Smooth muscle cell (in vitro differentiated cells): Measurements from ENCODE around the gene BTNL9. TPM values are rescaled to one million over a fixed set of nuclear protein-coding genes. Genes with fewer than 3 reads are reported as not detected.

Experiments
- DNase-seq: peaks from one replicate; lab custom pipeline; 2025; ENCODE audit not compliant: unreplicated experiment; lab: John Stamatoyannopoulos, UW
- H2AFZ ChIP-seq: fragments of 200-600 bp; sonication (generic); 2 replicates; pipeline ENCODE4 v1.6.0; 2016; ENCODE audit warnings: antibody characterized with exemption, low read depth, mild to moderate bottlenecking
- H3F3A ChIP-seq: fragments of 200-600 bp; sonication (generic); 2 replicates; pipeline ENCODE4 v1.6.0; 2017; ENCODE audit warnings: antibody characterized with exemption, low read depth
- H3K27ac ChIP-seq: fragments of 200-600 bp; sonication (generic); 2 replicates; pipeline ENCODE4 v1.5.1; 2016; ENCODE audit warnings: low read depth, mild to moderate bottlenecking
- H3K27me3 ChIP-seq: fragments of 200-600 bp; sonication (generic); 2 replicates; pipeline ENCODE4 v1.6.1; 2016; ENCODE audit warnings: low read depth, mild to moderate bottlenecking
- H3K36me3 ChIP-seq: fragments of 200-600 bp; sonication (generic); 2 replicates; pipeline ENCODE4 v1.5.1; 2016; ENCODE audit warnings: low read depth
- H3K4me1 ChIP-seq: fragments of 200-600 bp; sonication (generic); 2 replicates; pipeline ENCODE4 v1.5.1; 2016; ENCODE audit warnings: low read depth
- H3K4me2 ChIP-seq: fragments of 200-600 bp; sonication (generic); 2 replicates; pipeline ENCODE4 v1.6.0; 2016; ENCODE audit warnings: mild to moderate bottlenecking
- H3K4me3 ChIP-seq: fragments of 200-600 bp; sonication (generic); 2 replicates; pipeline ENCODE4 v1.5.1; 2016; ENCODE audit warnings: mild to moderate bottlenecking
- H3K79me2 ChIP-seq: fragments of 200-600 bp; sonication (generic); 2 replicates; pipeline ENCODE4 v1.6.0; 2016; ENCODE audit warnings: low read depth, mild to moderate bottlenecking
- H3K9ac ChIP-seq: fragments of 200-600 bp; sonication (generic); 2 replicates; pipeline ENCODE4 v1.6.0; 2016; ENCODE audit warnings: low read depth
- H3K9me3 ChIP-seq: fragments of 200-600 bp; sonication (generic); replicated peaks from 2 replicates; pipeline ENCODE4 v1.5.1; 2016; ENCODE audit warnings: low read depth
- H4K20me1 ChIP-seq: fragments of 200-600 bp; sonication (generic); 2 replicates; pipeline ENCODE4 v1.6.0; 2016; ENCODE audit warnings: low read depth
- WGBS: methylation state at CpG from one replicate; pipeline ENCODE4 v1.1.7; 2016; ENCODE audit warnings: low lambda C conversion rate; 5-methylcytosine and 5-hydroxymethylcytosine counted together
- polyA plus RNA-seq: library from polyadenylated mRNA; unstranded; fragments of >200 nt; fragmentation: Nextera tagmentation; extraction: Ambion mirVana; gene quantifications from 2 replicates; pipeline ENCODE4 v1.2.1, GENCODE V29; 2016
- total RNA-seq: library from RNA; depleted of rRNA; stranded (reverse); fragments of >200 nt; gene quantifications from 2 replicates; pipeline ENCODE4 v1.2.3, GENCODE V29; 2014
- TF ChIP-seq, protein P1 (sequence below): fragments of 200-600 bp; sonication (generic); IDR thresholded peaks from 2 replicates; pipeline ENCODE4 v1.5.1; 2017; ENCODE audit warnings: borderline replicate concordance, mild to moderate bottlenecking, antibody characterized with exemption; ENCODE audit not compliant: insufficient read depth, poor library complexity, severe bottlenecking

BTNL9 gene
- total and polyA plus RNA-seq, 2 experiments from 2014 or later: not detected

DNA sequence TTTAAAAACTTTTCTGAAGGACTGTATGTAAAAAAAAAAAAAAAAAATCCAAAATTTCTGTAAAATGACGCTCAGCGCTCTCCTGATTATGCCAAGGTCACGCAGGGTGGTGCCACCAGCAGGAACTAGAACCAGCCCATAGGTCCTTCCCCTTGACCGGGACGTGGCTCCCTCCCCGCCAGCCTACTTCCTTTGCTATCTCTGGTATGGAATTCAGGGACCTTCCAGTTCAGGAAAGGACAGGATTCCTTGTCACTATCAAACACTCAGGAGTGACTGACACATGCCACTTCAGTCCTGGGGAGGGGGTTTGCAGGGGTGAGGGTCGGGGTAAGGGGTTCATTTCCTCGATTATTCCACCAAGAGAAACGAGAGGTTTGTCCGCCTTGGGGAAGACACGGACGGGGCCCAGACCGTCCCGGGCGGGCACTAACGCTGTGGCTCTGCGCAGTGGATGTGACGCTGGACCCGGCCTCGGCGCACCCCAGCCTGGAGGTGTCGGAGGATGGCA, 18.8 kb downstream of the BTNL9 start:
- peak overlapping the region; percentile 61 for H3K4me2 ChIP-seq
- H3K36me3 ChIP-seq: no peaks in the 10 kb centered on the region
- no peak overlapping the region for H3K9ac ChIP-seq
- DNase-seq: no peak
- no peaks in the 10 kb centered on the region for H3K79me2 ChIP-seq
- no peaks in the 10 kb centered on the region for H3F3A ChIP-seq
- TF ChIP-seq, protein P1, sequence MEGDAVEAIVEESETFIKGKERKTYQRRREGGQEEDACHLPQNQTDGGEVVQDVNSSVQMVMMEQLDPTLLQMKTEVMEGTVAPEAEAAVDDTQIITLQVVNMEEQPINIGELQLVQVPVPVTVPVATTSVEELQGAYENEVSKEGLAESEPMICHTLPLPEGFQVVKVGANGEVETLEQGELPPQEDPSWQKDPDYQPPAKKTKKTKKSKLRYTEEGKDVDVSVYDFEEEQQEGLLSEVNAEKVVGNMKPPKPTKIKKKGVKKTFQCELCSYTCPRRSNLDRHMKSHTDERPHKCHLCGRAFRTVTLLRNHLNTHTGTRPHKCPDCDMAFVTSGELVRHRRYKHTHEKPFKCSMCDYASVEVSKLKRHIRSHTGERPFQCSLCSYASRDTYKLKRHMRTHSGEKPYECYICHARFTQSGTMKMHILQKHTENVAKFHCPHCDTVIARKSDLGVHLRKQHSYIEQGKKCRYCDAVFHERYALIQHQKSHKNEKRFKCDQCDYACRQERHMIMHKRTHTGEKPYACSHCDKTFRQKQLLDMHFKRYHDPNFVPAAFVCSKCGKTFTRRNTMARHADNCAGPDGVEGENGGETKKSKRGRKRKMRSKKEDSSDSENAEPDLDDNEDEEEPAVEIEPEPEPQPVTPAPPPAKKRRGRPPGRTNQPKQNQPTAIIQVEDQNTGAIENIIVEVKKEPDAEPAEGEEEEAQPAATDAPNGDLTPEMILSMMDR: no peak
- H3K4me3 ChIP-seq: peak overlapping the region; percentile 17
- WGBS: 20% methylated on average over 16 of the region's 22 CpGs
- no peaks in the 10 kb centered on the region for H4K20me1 ChIP-seq
- H3K9me3 ChIP-seq: no peaks in the 10 kb centered on the region
- no peak overlapping the region for H2AFZ ChIP-seq
- peaks cover 2% of the 10 kb centered on the region for H3K4me1 ChIP-seq
- H3K27ac ChIP-seq: no peak overlapping the region
- H3K27me3 ChIP-seq: peaks cover 93% of the 10 kb centered on the region

DNA sequence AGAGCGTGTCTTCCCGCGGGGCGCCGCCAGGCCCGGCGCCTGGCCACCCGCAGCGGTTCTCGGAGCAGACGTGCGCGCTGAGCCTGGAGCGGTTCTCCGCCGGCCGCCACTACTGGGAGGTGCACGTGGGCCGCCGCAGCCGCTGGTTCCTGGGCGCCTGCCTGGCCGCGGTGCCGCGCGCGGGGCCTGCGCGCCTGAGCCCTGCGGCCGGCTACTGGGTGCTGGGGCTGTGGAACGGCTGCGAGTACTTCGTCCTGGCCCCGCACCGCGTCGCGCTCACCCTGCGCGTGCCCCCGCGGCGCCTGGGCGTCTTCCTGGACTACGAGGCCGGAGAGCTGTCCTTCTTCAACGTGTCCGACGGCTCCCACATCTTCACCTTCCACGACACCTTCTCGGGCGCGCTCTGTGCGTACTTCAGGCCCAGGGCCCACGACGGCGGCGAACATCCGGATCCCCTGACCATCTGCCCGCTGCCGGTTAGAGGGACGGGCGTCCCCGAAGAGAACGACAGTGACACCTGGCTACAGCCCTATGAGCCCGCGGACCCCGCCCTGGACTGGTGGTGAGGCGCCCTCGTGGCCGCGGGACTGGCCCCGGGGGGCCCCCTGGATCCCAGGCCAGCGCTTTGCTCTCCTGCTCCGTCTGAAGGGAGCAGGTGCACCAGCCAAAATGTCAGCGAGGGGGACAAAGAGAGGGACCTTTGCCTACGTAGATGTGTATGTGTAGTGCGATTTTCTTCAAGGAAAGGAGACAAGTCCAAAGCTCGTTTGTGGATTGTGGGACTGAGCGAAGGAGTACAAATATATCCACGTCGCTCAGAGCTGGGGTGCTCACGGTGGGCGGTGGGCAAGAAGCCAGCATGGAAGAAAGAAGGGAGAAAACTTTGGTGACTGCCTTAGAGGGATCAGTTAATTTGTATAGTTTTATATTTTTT, 19.5 kb downstream of the BTNL9 start:
- Histone ChIP-seq H3K27me3 (peaks cover 85% of the 10 kb centered on the region), H3K79me2 (no peaks in the 10 kb centered on the region), H3K4me1 (no peaks in the 10 kb centered on the region), H3K9me3 (no peaks in the 10 kb centered on the region), H3K4me2 (peak overlapping the region; percentile 61), H4K20me1 (no peaks in the 10 kb centered on the region), H3F3A (no peaks in the 10 kb centered on the region), H3K36me3 (no peaks in the 10 kb centered on the region), H3K4me3 (peak overlapping the region; percentile 17), H2AFZ (no peak overlapping the region), H3K9ac (no peak overlapping the region), H3K27ac (no peak overlapping the region)
- WGBS: 9% methylated on average over 57 of the region's 86 CpGs
- no peak for DNase-seq
- TF ChIP-seq, protein P1: no peak

DNA sequence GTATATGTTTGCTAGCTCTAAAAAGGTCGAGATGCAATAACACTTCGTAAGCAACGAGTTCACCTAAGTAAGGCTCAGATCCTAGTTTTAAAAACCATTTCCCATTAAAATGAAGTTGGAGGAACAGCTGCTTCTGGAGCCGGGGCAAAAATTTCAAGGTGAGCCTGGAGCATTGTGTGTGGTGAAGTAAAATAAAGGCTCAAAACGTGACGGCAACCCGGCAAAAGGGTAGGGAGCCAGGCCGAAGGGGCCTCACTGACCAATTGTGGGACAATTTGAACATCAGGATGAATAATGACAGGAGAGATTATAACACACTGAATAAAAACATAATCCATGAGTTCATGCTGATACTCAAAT, 20.1 kb downstream of the BTNL9 start:
- Histone ChIP-seq H4K20me1 (no peaks in the 10 kb centered on the region), H3K4me2 (no peak overlapping the region), H2AFZ (no peak overlapping the region), H3K36me3 (no peaks in the 10 kb centered on the region), H3K4me1 (no peaks in the 10 kb centered on the region), H3K27ac (no peak overlapping the region), H3K9ac (no peak overlapping the region), H3K27me3 (peaks cover 79% of the 10 kb centered on the region), H3K79me2 (no peaks in the 10 kb centered on the region), H3F3A (no peaks in the 10 kb centered on the region), H3K4me3 (no peak overlapping the region), H3K9me3 (no peaks in the 10 kb centered on the region)
- TF ChIP-seq, protein P1: no peak
- WGBS: 71% methylated on average over 8 of the region's 8 CpGs
- DNase-seq: no peak

DNA sequence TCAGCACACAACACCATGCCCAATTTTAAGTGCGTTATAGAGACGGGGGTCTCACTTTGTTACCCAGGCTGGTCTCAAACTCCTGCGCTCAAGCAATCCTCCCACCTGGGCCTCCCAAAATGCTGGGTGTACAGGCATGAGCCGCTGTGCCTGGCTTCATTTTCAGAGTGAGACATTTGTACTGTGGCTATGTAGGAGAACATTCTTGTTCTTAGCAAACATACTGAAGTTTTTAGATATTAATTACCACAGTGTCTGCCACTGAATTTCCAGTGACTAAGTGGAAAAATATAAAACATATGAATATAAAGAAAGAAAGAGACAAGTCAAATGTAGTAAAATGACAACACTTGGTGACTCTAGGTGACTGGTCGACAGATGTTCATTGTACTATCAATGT, 20.9 kb downstream of the BTNL9 start:
- no peaks in the 10 kb centered on the region for H3K9me3 ChIP-seq
- TF ChIP-seq, protein P1: no peak
- H3K27me3 ChIP-seq: peaks cover 72% of the 10 kb centered on the region
- no peak overlapping the region for H2AFZ ChIP-seq
- WGBS: 91% methylated on average over 5 of the region's 5 CpGs
- H3K4me2 ChIP-seq: no peak overlapping the region
- H3K36me3 ChIP-seq: no peaks in the 10 kb centered on the region
- no peaks in the 10 kb centered on the region for H4K20me1 ChIP-seq
- no peak overlapping the region for H3K27ac ChIP-seq
- H3K4me3 ChIP-seq: no peak overlapping the region
- no peaks in the 10 kb centered on the region for H3K4me1 ChIP-seq
- no peaks in the 10 kb centered on the region for H3K79me2 ChIP-seq
- H3F3A ChIP-seq: no peaks in the 10 kb centered on the region
- H3K9ac ChIP-seq: no peak overlapping the region
- DNase-seq: no peak
